Omental fat pad (tissue), 4 donors: ENCODE data around the gene SFXN5. TPM values are rescaled to one million over a fixed set of nuclear protein-coding genes. Genes with fewer than 3 reads are reported as not detected.

Source experiments
- ATAC-seq: fragments of 150-250 bp; one replicate; pipeline ENCODE4 v1.9.1; 2016; ENCODE audit warnings: mild to moderate bottlenecking, moderate library complexity; ENCODE audit not compliant: low FRiP score
- DNase-seq: peaks from one replicate; pipeline ENCODE4 v3.0.0-alpha.2; 2019; ENCODE audit warnings: low spot score
- total RNA-seq, 4 donors: library from RNA; depleted of rRNA; stranded (reverse); fragments of >200 nt; gene quantifications; one replicate each; pipeline ENCODE4 v1.1.0, GENCODE V29; 2016
- TF ChIP-seq, protein P1 (sequence below), 3 donors: fragments of 450-650 bp; IDR thresholded peaks; one replicate each; pipeline ENCODE4 v1.5.1; 2016 to 2017; ENCODE audit warnings: antibody characterized with exemption in 3 of 3, mild to moderate bottlenecking in 3 of 3, moderate library complexity in 2 of 3

Gene SFXN5
- total RNA-seq, 4 donors from 2014 or later: 5.1 to 15.6 (median 9.4) TPM

DNA sequence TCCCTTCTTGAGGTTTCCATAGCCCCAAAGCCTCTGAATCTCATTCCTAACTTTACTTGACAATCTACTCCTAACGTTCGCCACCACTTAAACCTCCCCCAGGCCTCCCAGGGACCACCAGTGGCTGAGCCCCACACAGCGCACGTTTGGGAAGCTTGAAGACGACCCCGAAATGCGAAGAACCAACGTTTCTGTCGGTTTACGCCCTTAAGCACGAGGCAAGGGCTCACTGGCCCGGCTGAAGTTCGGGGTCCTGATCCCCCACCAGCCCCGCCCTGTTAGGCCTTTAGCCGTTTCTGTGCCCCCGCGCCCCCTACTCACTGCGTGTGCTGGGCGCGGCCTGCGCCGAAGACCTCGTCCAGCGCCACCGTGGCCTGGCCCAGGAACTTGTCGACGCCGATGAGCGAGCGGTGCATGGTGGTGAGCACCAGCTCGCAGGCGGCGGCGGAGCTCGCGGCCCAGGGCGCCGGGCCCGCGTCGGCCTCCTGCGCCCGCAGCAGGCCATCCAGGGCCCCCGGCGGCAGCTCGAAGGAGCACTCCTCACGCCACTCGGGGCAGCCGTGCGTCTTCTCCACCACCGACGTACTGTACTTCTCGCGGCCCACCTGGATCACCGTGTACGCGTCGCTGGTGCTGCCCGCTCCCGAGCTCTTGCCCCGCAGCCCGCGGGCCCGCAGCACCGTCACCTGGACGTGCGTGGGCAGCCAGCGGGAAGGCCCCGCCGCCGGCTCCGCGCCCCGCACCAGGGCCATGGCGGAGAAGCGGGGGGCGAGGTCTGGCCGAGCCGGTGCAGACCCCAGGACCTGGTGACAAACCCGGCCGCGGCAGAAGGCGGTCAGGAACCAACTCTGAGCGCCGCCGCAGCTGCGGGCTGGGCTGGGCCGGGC, 40.8 kb upstream of the SFXN5 start:
- peak; percentile 26 for ATAC-seq

GRCh38 chr2:73111073-73112025, 39.8 kb upstream of the SFXN5 start:
- ATAC-seq (no peak), DNase-seq (no peak)
- TF ChIP-seq, protein P1, sequence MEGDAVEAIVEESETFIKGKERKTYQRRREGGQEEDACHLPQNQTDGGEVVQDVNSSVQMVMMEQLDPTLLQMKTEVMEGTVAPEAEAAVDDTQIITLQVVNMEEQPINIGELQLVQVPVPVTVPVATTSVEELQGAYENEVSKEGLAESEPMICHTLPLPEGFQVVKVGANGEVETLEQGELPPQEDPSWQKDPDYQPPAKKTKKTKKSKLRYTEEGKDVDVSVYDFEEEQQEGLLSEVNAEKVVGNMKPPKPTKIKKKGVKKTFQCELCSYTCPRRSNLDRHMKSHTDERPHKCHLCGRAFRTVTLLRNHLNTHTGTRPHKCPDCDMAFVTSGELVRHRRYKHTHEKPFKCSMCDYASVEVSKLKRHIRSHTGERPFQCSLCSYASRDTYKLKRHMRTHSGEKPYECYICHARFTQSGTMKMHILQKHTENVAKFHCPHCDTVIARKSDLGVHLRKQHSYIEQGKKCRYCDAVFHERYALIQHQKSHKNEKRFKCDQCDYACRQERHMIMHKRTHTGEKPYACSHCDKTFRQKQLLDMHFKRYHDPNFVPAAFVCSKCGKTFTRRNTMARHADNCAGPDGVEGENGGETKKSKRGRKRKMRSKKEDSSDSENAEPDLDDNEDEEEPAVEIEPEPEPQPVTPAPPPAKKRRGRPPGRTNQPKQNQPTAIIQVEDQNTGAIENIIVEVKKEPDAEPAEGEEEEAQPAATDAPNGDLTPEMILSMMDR (IDR thresholded peaks at IDR 0.05): no peak

More for the DNA sequence above, 40.8 kb upstream of the SFXN5 start:
- DNase-seq: no peak
- TF ChIP-seq, protein P1 (IDR thresholded peaks at IDR 0.05): no peak

GRCh38 chr2:73110168-73111072, 38.9 kb upstream of the SFXN5 start:
- TF ChIP-seq, protein P1 (IDR thresholded peaks at IDR 0.05): no peak
- ATAC-seq (no peak), DNase-seq (no peak)

GRCh38 chr2:73109431-73110167, 38.1 kb upstream of the SFXN5 start:
- ATAC-seq (no peak), DNase-seq (no peak)
- TF ChIP-seq, protein P1 (IDR thresholded peaks at IDR 0.05): no peak

- ATAC-seq (no peak), DNase-seq (no peak)
- TF ChIP-seq, protein P1 (IDR thresholded peaks at IDR 0.05): no peak
Measured at GRCh38 chr2:73107211-73107926, 35.9 kb upstream of the SFXN5 start.
